Fibroblast of the aortic adventitia (primary cell): ENCODE measurements around the gene MIGA1. TPM values are rescaled to one million over a fixed set of nuclear protein-coding genes. Genes with fewer than 3 reads are reported as not detected.
A peak's percentile ranks its signal among the peaks of the same experiment; 100 is the strongest.

Experiments used
- DNase-seq: peaks from one replicate; pipeline ENCODE4 v3.0.0-alpha.2; 2010; ENCODE audit warnings: low read depth
- H3K4me3 ChIP-seq: 2 replicates; pipeline ENCODE4 v1.5.1; 2011; ENCODE audit warnings: low read depth, mild to moderate bottlenecking, control low read depth, low read length, moderate library complexity
- total RNA-seq: library from RNA; depleted of rRNA; stranded (reverse); fragments of >200 nt; gene quantifications from 2 replicates; pipeline ENCODE4 v1.2.3, GENCODE V29; 2012; ENCODE audit warnings: low replicate concordance
- TF ChIP-seq, protein P1 (sequence below): IDR thresholded peaks from 2 replicates; pipeline ENCODE4 v1.5.1; 2011; ENCODE audit warnings: mild to moderate bottlenecking, low read length, control low read depth, inconsistent platforms; ENCODE audit not compliant: insufficient read depth

The MIGA1 gene
- total RNA-seq, 1 donor = 19.3 TPM

DNA sequence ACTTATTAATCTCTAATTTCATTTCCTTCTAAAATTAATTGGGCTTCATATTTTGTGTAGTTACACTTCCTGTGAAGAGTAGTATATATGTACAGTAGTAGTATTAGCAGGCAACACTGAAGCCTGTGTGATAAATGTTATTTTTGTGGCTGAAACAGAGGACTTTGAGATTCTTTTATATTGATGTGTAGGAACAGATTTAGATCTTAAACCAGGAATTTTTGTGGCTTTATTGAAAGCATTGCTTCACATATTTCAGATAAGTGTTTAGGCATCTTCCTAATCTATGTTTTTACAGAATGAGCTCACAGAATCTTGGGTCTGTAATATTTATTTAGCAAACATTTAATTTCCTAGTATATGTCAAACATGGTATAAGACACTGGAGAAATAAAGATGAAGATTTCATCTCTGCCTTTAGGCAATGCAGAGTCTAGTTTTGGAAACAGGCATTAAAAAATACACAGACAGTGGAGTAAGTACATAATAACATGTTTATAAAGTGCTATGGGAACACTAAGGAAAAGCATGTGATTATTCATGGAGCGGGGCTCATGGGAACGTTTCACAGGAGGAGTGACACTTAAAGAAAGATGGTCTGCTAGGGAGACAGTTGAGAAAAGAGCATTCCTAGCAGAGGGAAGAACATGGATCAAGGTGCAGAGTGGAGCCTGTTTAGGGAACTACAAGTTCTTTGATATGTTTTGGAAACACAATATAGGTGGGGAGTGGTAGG, 52.7 kb downstream of the MIGA1 start:
- DNase-seq = peak; percentile 79
- H3K4me3 ChIP-seq = no peak overlapping the region
- TF ChIP-seq, protein P1, sequence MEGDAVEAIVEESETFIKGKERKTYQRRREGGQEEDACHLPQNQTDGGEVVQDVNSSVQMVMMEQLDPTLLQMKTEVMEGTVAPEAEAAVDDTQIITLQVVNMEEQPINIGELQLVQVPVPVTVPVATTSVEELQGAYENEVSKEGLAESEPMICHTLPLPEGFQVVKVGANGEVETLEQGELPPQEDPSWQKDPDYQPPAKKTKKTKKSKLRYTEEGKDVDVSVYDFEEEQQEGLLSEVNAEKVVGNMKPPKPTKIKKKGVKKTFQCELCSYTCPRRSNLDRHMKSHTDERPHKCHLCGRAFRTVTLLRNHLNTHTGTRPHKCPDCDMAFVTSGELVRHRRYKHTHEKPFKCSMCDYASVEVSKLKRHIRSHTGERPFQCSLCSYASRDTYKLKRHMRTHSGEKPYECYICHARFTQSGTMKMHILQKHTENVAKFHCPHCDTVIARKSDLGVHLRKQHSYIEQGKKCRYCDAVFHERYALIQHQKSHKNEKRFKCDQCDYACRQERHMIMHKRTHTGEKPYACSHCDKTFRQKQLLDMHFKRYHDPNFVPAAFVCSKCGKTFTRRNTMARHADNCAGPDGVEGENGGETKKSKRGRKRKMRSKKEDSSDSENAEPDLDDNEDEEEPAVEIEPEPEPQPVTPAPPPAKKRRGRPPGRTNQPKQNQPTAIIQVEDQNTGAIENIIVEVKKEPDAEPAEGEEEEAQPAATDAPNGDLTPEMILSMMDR = no peak

DNA sequence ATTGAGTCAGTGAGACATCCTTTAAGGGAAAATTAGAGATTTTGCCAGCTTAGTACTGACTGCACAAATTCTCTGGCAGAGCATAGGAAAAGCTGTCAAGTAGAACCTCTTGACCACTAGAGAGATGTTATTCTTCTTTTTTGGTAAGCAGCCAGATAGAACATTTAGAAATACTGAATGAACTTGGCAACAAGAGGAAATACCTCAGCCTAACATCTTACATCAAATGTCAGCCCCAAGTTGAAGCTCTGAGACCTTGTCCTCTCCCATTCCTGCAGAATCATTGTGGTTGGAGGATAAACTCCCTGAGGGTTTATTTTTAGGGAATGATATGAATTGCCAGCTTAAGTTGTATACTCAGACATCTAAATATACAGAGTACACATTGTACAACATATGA, 53.5 kb downstream of the MIGA1 start:
- no peak overlapping the region for H3K4me3 ChIP-seq
- TF ChIP-seq, protein P1 = no peak
- DNase-seq = peak; percentile 99

DNA sequence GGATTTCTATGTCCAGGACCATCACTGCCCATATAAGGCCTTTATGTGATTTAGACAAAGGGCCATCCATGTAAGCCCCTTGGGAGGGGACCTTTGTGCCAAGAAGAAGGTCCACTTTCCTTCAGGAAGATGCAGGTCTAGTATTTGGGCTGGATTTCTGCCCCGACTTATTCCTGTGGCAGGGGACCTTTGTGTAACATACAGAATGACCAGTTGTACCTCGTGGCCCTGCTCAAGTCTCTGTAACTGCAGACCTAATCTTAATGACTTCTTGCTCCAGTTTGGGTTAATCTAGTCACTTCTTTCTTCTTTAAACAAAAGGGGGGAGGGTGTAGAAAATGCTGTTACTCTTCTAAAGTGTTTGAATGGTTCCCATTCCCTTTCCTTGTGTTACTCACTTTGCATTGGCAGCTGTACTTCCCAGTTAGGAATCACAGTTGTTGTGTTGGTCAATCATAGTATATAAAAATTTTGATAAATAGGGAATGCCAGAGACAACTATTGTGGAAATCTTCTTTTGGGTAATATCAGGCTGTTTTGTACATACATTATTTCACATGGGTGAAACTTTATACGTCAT, 54.2 kb downstream of the MIGA1 start:
- DNase-seq = no peak
- TF ChIP-seq, protein P1 = no peak

DNA sequence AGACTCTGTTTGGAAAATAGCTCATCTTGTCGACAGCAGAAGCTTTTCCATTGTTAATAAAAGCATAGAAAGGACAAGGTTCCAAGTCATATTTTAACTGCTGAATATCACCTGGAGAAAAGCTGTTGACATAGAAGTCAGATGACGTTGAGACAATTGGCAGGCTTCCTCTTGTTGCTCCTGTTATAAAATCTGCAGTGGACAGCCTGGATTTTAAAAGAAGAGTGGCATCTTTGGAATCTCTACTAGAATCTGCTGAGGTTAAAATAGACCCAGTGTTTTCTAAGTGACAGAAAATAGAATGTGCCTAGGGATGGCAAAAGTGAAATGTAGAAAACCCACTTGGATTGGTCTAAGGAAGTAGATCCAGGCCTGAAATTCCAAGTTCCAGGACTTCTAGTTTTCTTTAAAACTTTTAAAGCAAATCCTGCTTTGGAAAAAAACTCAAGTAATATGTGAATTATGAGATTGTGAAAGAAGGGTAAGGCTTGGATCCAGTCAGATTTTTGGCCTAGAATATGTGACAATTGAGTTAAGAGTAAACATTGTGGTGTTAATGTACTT, 55.4 kb downstream of the MIGA1 start:
- no peak overlapping the region for H3K4me3 ChIP-seq
- TF ChIP-seq, protein P1 = no peak
- peak; percentile 88 for DNase-seq

More for the DNA sequence above, 54.2 kb downstream of the MIGA1 start:
- H3K4me3 ChIP-seq = no peak overlapping the region

DNA sequence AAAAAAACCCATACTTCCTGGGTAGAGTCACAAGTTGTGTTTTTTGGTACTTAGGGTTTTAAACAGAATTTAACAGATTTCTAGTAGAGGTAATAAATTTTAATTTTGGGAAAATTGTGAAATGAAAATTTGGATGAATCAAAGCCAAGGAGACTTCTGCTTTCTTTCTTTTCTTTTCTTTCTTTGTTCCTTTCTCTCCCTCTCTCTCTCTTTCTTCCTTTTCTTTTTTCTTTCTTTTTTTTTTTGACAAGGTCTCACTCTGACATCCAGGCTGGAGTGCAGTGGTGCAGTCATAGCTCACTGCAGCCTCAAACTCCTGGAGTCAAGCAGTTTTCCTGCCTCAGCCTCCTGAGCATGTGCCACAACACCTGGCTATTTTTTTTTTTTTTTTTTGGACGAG, 62.1 kb downstream of the MIGA1 start:
- TF ChIP-seq, protein P1 = no peak
- DNase-seq = no peak
- no peak overlapping the region for H3K4me3 ChIP-seq

DNA sequence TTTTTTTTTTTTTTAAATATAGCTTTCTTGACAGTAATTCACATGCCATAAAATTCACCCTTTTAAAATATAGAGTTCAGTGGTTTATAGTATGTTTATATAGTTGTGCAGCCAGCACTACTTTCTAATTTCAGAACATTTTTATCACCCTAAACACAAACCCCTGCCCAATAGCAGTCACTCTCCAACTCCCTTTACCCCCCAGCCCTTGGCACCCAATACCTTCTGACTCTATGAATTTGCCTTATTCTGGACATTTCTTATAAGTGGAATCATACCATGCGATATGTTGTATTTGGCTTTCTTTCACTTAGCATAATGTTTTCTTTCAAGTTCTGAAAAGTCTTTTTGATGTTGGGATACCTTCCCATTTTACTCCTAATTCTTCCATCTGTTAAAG, 66.5 kb downstream of the MIGA1 start:
- DNase-seq = no peak
- H3K4me3 ChIP-seq = no peak overlapping the region
- TF ChIP-seq, protein P1 = no peak
